Activated CD8-positive, alpha-beta T cell treated with anti-CD3 and anti-CD28 coated beads for 36 hours (primary cell): ENCODE results near the gene CKAP4. TPM values are rescaled to one million over a fixed set of nuclear protein-coding genes. Genes with fewer than 3 reads are reported as not detected.

Experiments used
- ATAC-seq: fragments of 200-7000 bp; cut with Tn5 transposase; one replicate; pipeline ENCODE4 v1.10.0; 2021; ENCODE audit warnings: mild to moderate bottlenecking, moderate library complexity
- CTCF ChIA-PET: fragments of 350-600 bp; sonication (Branson Sonifier 250); formaldehyde crosslinking; loops from one replicate; lab custom pipeline; 2021; ENCODE audit warnings: antibody characterized with exemption; lab: Charles Lee
- POLR2A ChIA-PET: fragments of 350-600 bp; sonication (Branson Sonifier 250); formaldehyde crosslinking; loops from one replicate; lab custom pipeline; 2021; ENCODE audit warnings: antibody characterized with exemption; lab: Charles Lee
- DNase-seq: peaks from one replicate; pipeline ENCODE4 v3.0.0-alpha.2; 2020
- H3K27ac Mint-ChIP-seq: one replicate; pipeline ENCODE4 v1.8.0; 2021; ENCODE audit warnings: mild to moderate bottlenecking, mixed read lengths
- H3K27me3 Mint-ChIP-seq: one replicate; pipeline ENCODE4 v1.8.0; 2021; ENCODE audit warnings: mixed read lengths
- H3K36me3 Mint-ChIP-seq: one replicate; pipeline ENCODE4 v1.8.0; 2021; ENCODE audit warnings: low read depth, mixed read lengths
- H3K4me1 Mint-ChIP-seq: one replicate; pipeline ENCODE4 v1.8.0; 2021; ENCODE audit warnings: low read depth, mixed read lengths
- H3K4me3 Mint-ChIP-seq: one replicate; pipeline ENCODE4 v1.8.0; 2021; ENCODE audit warnings: mild to moderate bottlenecking, moderate library complexity, mixed read lengths
- H3K9me3 Mint-ChIP-seq: one replicate; pipeline ENCODE4 v1.8.0; 2021; ENCODE audit warnings: mixed read lengths
- CTCF ChIP-seq: fragments of 200-600 bp; IDR thresholded peaks from one replicate; pipeline ENCODE4 v1.8.0; 2022; ENCODE audit warnings: antibody characterized with exemption, mild to moderate bottlenecking
- intact Hi-C: fragments of 100-400 bp; cut with micrococcal nuclease; formaldehyde crosslinking; loops from one replicate; pipeline ENCODE4 v1.10.0; 2022
- total RNA-seq, 2 experiments: library from RNA; stranded (reverse); gene quantifications; one replicate each; pipeline ENCODE4 v1.2.3, GENCODE V29; 2021

Gene CKAP4
- total RNA-seq, 2 experiments from 2014 or later: 15.2 to 16.3 TPM

DNA sequence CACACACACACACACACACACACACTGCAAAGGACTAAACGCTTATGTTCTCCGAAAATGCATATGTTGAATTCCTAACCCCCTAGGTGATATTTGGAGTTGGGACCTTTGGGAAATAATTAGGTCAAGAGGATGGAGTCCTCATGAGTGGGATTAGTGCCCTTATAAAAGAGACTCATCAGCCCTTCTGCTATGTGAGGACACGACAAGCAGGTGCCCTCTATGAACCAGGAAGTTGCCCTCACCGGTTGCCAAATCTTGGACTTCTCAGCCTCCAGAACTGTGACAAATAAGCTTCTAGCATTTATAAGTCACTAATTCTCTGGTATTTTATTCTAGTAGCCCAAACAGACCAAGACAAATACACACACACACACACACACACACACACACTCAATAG is 34.0 kb upstream of the CKAP4 start:
- Mint-ChIP-seq H3K9me3 (peaks cover 8% of the 10 kb centered on the region), H3K36me3 (peaks cover 2% of the 10 kb centered on the region), H3K4me1 (peaks cover 10% of the 10 kb centered on the region), H3K27ac (no peak overlapping the region), H3K4me3 (no peak overlapping the region), H3K27me3 (peaks cover 13% of the 10 kb centered on the region)
- no peak for DNase-seq
- ChIA-PET POLR2A (no interaction called here), CTCF (interaction anchor here (0.7 to 4.4 kb wide), 16 partner anchors 9 to 861 kb away, joined by 3 to 82 read pairs (median 6); no protein-coding TSS in a partner anchor)
- no peak for ATAC-seq
- TF ChIP-seq CTCF: no peak
- intact Hi-C loops: loop anchor here (2.0 kb wide), 1 partner anchor 55 kb away; no protein-coding TSS in a partner anchor

- ATAC-seq: no peak
- Mint-ChIP-seq H3K4me3 (no peak overlapping the region), H3K27me3 (peaks cover 13% of the 10 kb centered on the region), H3K27ac (no peak overlapping the region), H3K9me3 (peaks cover 8% of the 10 kb centered on the region), H3K36me3 (peaks cover 2% of the 10 kb centered on the region), H3K4me1 (peaks cover 10% of the 10 kb centered on the region)
- intact Hi-C loops: no loop called here
- no peak for DNase-seq
- POLR2A ChIA-PET: no interaction called here
- CTCF ChIA-PET: interaction anchor here (0.7 to 5.2 kb wide), 14 partner anchors 9 to 65 kb away, joined by 3 to 82 read pairs (median 9); partner anchors contain the start of gene TCP11L2
- no peak for TF ChIP-seq CTCF
These were observed 33.4 kb upstream of the CKAP4 start for GRCh38 chr12:106281056-106281782.

DNA sequence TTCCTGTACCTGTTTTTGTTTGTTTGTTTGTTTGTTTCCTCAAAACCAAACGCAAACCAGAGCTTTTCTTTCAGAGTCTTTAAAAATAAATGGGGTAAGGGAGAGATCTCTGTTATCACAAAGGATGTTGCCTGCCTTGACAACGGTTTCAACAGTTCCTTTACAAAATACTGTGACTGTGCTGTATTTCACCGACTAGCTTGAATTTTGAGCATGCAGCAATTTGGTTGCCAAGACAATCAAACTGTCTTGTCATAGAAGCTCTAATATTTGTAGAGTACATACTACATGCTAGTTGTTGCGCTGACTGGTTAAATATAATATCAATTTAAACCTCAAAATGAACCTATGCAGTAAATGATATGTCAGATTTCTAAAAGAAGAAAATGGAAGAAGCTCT is 32.3 kb upstream of the CKAP4 start:
- Mint-ChIP-seq H3K4me3 (no peak overlapping the region), H3K4me1 (peaks cover 8% of the 10 kb centered on the region), H3K36me3 (peaks cover 2% of the 10 kb centered on the region), H3K9me3 (peaks cover 8% of the 10 kb centered on the region), H3K27ac (no peak overlapping the region), H3K27me3 (peaks cover 10% of the 10 kb centered on the region)
- ChIA-PET POLR2A (interaction anchor here (1.5 kb wide), 1 partner anchor 10 kb away, joined by 4 read pairs; no protein-coding TSS in a partner anchor), CTCF (interaction anchor here (1.0 to 5.2 kb wide), 7 partner anchors 9 to 56 kb away, joined by 3 to 45 read pairs (median 3); partner anchors contain the start of gene TCP11L2)
- intact Hi-C loops: no loop called here
- TF ChIP-seq CTCF: no peak
- DNase-seq (no peak), ATAC-seq (no peak)

- intact Hi-C loops: no loop called here
- CTCF ChIA-PET: interaction anchor here (0.6 to 5.2 kb wide), 3 partner anchors 22 to 957 kb away, joined by 3 to 45 read pairs (median 3); no protein-coding TSS in a partner anchor
These were observed 28.4 kb upstream of the CKAP4 start for GRCh38 chr12:106276032-106276740.

More at GRCh38 chr12:106276032-106276740, 28.4 kb upstream of the CKAP4 start:
- no peaks in the 10 kb centered on the region for H3K9me3 Mint-ChIP-seq
- H3K27ac Mint-ChIP-seq: no peak overlapping the region
- no peaks in the 10 kb centered on the region for H3K4me1 Mint-ChIP-seq
- no peaks in the 10 kb centered on the region for H3K27me3 Mint-ChIP-seq
- no peak overlapping the region for H3K4me3 Mint-ChIP-seq
- POLR2A ChIA-PET: no interaction called here
- ATAC-seq: no peak
- no peak for DNase-seq
- TF ChIP-seq CTCF: no peak
- H3K36me3 Mint-ChIP-seq: no peaks in the 10 kb centered on the region
